ENCODE data around the gene ALDH6A1. TPM values are rescaled to one million over a fixed set of nuclear protein-coding genes. Genes with fewer than 3 reads are reported as not detected.
A peak's percentile ranks its signal among the peaks of the same experiment; 100 is the strongest.

The ALDH6A1 gene
- total and polyA plus RNA-seq, 2 experiments from 2014 or later: 76.8 to 83.8 TPM

GRCh38 chr14:74018586-74019407 lies 65.5 kb downstream of the ALDH6A1 start, which contains the start of the genes BBOF1 and ENTPD5:
BBOF1 (plus strand) TSS chr14:74019349; CDS start chr14:74019479, 130 bp downstream.
ENTPD5 (minus strand) TSS chr14:74019288; CDS start chr14:73988102, 31,186 bp downstream.
- peak within 1 kb of the TSS; percentile 91 for H3K4me2 ChIP-seq
- H3K36me3 ChIP-seq (replicated peaks; ENCODE audit: insufficient read depth, low read depth): no peaks in the 10 kb centered on the region
- H3K79me2 ChIP-seq: peaks cover 14% of the 10 kb centered on the region
- H4K20me1 ChIP-seq (ENCODE audit: insufficient read depth, poor library complexity, severe bottlenecking): no peaks in the 10 kb centered on the region
- peak; percentile 97 for DNase-seq (ENCODE audit: low spot score)
- peak within 1 kb of the TSS; percentile 99 for H3K27ac ChIP-seq
- H3K4me1 ChIP-seq (ENCODE audit: insufficient read depth): no peaks in the 10 kb centered on the region
- under 1% methylated on average over 58 of the region's 93 CpGs for WGBS (ENCODE audit: low lambda C conversion rate, missing lambda C conversion rate)
- H3K27me3 ChIP-seq: no peaks in the 10 kb centered on the region
- H3K9me2 ChIP-seq (replicated peaks; ENCODE audit: insufficient read depth): no peaks in the 10 kb centered on the region
- H2AFZ ChIP-seq: peak within 1 kb of the TSS; percentile 99
- TF ChIP-seq CTCF (IDR thresholded peaks at IDR 0.05; ENCODE audit: poor library complexity) (peak; percentile 2), EZH2phosphoT487 (IDR thresholded peaks at IDR 0.05; ENCODE audit: low read depth, severe bottlenecking, unreplicated experiment) (no peak), EZH2 (IDR thresholded peaks at IDR 0.05; ENCODE audit: borderline replicate concordance) (no peak)
- peak within 1 kb of the TSS; percentile 85 for H3K4me3 ChIP-seq
- H3K9me3 ChIP-seq (ENCODE audit: low read depth): no peaks in the 10 kb centered on the region

- Histone ChIP-seq H3K4me2 (peak overlapping the region; percentile 76), H2AFZ (peak overlapping the region; percentile 92), H3K4me1 (ENCODE audit: insufficient read depth) (no peaks in the 10 kb centered on the region), H3K79me2 (peaks cover 14% of the 10 kb centered on the region), H3K9me3 (ENCODE audit: low read depth) (no peaks in the 10 kb centered on the region), H3K9me2 (replicated peaks; ENCODE audit: insufficient read depth) (no peaks in the 10 kb centered on the region), H3K27me3 (no peaks in the 10 kb centered on the region), H3K27ac (peak overlapping the region; percentile 99), H4K20me1 (ENCODE audit: insufficient read depth, poor library complexity, severe bottlenecking) (no peaks in the 10 kb centered on the region), H3K4me3 (peak overlapping the region; percentile 85), H3K36me3 (replicated peaks; ENCODE audit: insufficient read depth, low read depth) (no peaks in the 10 kb centered on the region)
- 13% methylated on average over 8 of the region's 8 CpGs for WGBS (ENCODE audit: low lambda C conversion rate, missing lambda C conversion rate)
- DNase-seq (ENCODE audit: low spot score): no peak
- no peak for TF ChIP-seq EZH2 (IDR thresholded peaks at IDR 0.05; ENCODE audit: borderline replicate concordance)
- no peak for TF ChIP-seq EZH2phosphoT487 (IDR thresholded peaks at IDR 0.05; ENCODE audit: low read depth, severe bottlenecking, unreplicated experiment)
- TF ChIP-seq CTCF (IDR thresholded peaks at IDR 0.05; ENCODE audit: poor library complexity): no peak
Measured at GRCh38 chr14:74018174-74018585, 66.1 kb downstream of the ALDH6A1 start.

- H3K9me3 ChIP-seq (ENCODE audit: low read depth): no peaks in the 10 kb centered on the region
- no peaks in the 10 kb centered on the region for H3K4me1 ChIP-seq (ENCODE audit: insufficient read depth)
- H3K9me2 ChIP-seq (replicated peaks; ENCODE audit: insufficient read depth): no peaks in the 10 kb centered on the region
- H4K20me1 ChIP-seq (ENCODE audit: insufficient read depth, poor library complexity, severe bottlenecking): no peaks in the 10 kb centered on the region
- no peak overlapping the region for H2AFZ ChIP-seq
- TF ChIP-seq EZH2 (IDR thresholded peaks at IDR 0.05; ENCODE audit: borderline replicate concordance) (no peak), CTCF (IDR thresholded peaks at IDR 0.05; ENCODE audit: poor library complexity) (no peak), EZH2phosphoT487 (IDR thresholded peaks at IDR 0.05; ENCODE audit: low read depth, severe bottlenecking, unreplicated experiment) (no peak)
- no peaks in the 10 kb centered on the region for H3K36me3 ChIP-seq (replicated peaks; ENCODE audit: insufficient read depth, low read depth)
- H3K27ac ChIP-seq: peak overlapping the region; percentile 15
- H3K4me2 ChIP-seq: no peak overlapping the region
- peaks cover 14% of the 10 kb centered on the region for H3K79me2 ChIP-seq
- no peak overlapping the region for H3K4me3 ChIP-seq
- no peak for DNase-seq (ENCODE audit: low spot score)
- H3K27me3 ChIP-seq: no peaks in the 10 kb centered on the region
Measured at GRCh38 chr14:74015963-74016362, 68.3 kb downstream of the ALDH6A1 start.

Data from hepatocyte (in vitro differentiated cells).